Hepatocyte (in vitro differentiated cells): ENCODE data around the gene AUNIP.

ENCODE experiments used
- EZH2 ChIP-seq: fragments of 200-600 bp; sonication (generic); IDR thresholded peaks from 2 replicates; pipeline ENCODE4 v1.6.1; 2016; ENCODE audit warnings: antibody characterized with exemption, mild to moderate bottlenecking, borderline replicate concordance
- TF ChIP-seq, protein P1 (sequence below): fragments of 200-600 bp; sonication (generic); IDR thresholded peaks from 2 replicates; pipeline ENCODE4 v1.5.1; 2016; ENCODE audit warnings: antibody characterized with exemption, mild to moderate bottlenecking; ENCODE audit not compliant: poor library complexity

DNA sequence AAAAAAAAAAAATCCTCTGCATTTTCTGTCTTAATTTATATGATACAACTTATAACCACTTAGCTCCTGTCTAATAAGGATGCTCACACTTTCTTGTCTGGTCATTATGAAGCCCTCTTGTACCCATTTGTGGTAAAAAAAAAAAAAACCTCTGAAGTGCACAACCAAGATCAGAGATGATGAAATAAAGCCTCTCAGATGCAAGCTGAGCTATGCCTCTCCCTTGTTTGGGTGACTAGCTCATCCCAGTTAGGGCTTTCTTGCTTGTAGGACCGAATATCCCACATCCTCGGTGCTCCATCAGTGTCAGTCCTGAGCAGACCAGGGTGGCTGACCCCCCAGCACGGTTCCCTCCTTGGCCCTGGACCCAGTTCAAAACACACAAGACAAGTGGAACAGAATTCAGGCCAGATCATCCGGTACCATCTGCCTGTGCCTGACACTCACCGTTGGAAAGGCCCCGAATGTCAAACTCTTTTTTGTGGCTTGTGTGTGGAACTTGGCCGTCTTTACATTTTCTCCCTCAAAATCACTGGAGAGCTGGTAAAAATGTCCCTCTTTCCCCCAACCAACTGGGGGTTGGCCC is 65.6 kb downstream of the AUNIP start:
- TF ChIP-seq, protein P1, sequence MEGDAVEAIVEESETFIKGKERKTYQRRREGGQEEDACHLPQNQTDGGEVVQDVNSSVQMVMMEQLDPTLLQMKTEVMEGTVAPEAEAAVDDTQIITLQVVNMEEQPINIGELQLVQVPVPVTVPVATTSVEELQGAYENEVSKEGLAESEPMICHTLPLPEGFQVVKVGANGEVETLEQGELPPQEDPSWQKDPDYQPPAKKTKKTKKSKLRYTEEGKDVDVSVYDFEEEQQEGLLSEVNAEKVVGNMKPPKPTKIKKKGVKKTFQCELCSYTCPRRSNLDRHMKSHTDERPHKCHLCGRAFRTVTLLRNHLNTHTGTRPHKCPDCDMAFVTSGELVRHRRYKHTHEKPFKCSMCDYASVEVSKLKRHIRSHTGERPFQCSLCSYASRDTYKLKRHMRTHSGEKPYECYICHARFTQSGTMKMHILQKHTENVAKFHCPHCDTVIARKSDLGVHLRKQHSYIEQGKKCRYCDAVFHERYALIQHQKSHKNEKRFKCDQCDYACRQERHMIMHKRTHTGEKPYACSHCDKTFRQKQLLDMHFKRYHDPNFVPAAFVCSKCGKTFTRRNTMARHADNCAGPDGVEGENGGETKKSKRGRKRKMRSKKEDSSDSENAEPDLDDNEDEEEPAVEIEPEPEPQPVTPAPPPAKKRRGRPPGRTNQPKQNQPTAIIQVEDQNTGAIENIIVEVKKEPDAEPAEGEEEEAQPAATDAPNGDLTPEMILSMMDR, result no peak
- no peak for TF ChIP-seq EZH2
